Thyroid gland (tissue), 4 donors: ENCODE data around the gene SOD3.

Source experiments
- CTCF ChIP-seq, 6 experiments: fragments of 200-600 bp in 3 of 6; fragments of 450-650 bp in 3 of 6; sonication (generic) in 3 of 6; IDR thresholded peaks; one replicate each; pipeline ENCODE4 v1.5.1; 2016 to 2019; ENCODE audit warnings: antibody characterized with exemption in 6 of 6, mild to moderate bottlenecking in 2 of 6, inconsistent platforms in 1 of 6, moderate library complexity in 1 of 6
- POLR2A ChIP-seq, 2 donors: fragments of 450-650 bp; IDR thresholded peaks; one replicate each; pipeline ENCODE4 v1.6.1; 2017; ENCODE audit warnings: antibody characterized with exemption in 2 of 2, mild to moderate bottlenecking in 2 of 2, moderate library complexity in 1 of 2

DNA sequence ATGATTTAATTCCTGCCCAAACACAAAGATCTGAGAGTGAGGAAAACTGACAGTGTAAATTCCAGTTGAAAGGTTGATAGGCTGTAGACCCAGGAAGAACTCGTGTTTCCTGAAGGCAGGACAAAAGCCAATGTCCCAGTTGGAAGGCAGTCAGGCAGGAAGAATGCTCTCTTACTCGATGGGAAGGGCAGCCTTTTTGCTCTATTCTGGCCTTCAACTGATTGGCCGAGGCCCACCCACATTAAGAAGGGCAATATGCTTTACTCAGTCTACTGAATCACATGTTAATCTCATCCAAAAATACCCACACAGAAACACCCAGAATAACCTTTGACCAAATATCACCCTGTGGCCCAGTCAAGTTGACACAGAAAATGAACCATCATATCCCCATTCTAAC lies 45.3 kb upstream of the SOD3 start:
- TF ChIP-seq CTCF (IDR thresholded peaks at IDR 0.05) = no peak
- TF ChIP-seq POLR2A (IDR thresholded peaks at IDR 0.05) = no peak
